Activated CD4-positive, alpha-beta T cell treated with anti-CD3 and anti-CD28 coated beads, Interleukin-2, amount 50 U/mL, for 48 hours (primary cell): Measurements from ENCODE around the gene ARHGAP29.

Source experiments
- DNase-seq, 2 experiments: peaks; one replicate each; pipeline ENCODE4 v3.0.0-alpha.2; 2020

The ARHGAP29 gene, protein sequence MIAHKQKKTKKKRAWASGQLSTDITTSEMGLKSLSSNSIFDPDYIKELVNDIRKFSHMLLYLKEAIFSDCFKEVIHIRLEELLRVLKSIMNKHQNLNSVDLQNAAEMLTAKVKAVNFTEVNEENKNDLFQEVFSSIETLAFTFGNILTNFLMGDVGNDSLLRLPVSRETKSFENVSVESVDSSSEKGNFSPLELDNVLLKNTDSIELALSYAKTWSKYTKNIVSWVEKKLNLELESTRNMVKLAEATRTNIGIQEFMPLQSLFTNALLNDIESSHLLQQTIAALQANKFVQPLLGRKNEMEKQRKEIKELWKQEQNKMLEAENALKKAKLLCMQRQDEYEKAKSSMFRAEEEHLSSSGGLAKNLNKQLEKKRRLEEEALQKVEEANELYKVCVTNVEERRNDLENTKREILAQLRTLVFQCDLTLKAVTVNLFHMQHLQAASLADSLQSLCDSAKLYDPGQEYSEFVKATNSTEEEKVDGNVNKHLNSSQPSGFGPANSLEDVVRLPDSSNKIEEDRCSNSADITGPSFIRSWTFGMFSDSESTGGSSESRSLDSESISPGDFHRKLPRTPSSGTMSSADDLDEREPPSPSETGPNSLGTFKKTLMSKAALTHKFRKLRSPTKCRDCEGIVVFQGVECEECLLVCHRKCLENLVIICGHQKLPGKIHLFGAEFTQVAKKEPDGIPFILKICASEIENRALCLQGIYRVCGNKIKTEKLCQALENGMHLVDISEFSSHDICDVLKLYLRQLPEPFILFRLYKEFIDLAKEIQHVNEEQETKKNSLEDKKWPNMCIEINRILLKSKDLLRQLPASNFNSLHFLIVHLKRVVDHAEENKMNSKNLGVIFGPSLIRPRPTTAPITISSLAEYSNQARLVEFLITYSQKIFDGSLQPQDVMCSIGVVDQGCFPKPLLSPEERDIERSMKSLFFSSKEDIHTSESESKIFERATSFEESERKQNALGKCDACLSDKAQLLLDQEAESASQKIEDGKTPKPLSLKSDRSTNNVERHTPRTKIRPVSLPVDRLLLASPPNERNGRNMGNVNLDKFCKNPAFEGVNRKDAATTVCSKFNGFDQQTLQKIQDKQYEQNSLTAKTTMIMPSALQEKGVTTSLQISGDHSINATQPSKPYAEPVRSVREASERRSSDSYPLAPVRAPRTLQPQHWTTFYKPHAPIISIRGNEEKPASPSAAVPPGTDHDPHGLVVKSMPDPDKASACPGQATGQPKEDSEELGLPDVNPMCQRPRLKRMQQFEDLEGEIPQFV

DNA sequence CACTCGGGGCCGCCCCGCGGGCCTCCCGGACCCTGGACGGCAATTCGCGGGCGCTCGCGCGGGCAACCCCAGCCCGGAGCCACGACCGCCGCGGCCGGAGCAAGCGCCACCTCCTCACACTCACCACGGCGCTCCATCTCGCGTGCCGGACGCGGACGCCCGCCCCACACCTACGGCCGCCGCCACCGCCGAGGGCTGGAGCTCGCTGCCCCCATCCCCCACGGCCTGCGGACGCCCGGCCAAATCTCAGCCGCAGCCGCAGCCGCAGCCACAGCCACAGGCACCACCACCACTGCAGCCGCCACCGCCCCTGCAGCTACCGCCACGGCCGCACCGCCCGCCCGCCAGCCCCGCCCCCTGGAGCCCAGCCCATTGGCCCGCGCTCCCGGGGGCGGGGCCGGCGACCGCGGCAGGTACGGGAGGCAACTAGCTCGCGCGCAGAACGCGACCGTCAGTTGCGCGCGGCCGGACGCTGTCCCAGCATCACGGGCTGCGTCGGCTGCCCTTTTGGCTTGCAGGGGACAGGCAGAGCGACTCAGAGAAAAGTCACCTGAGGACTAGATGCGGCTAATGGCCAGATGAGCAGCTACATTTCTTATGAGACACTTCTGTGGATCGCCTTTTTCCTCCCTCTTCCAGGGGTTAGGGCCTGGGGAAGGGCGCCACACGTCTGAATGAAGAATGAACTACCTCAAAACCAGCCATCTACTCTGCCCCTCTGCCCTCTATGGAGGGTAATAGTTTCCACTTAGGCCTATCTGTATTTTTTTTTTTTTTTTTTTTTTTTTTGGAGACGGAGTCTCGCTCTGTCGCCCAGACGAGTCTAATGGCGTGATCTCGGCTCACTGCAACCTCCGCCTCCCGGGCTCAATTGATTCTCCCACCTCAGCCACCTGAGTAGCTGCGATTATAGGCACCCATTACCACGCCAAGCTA is at the start of gene ARHGAP29:
TSS of gene ARHGAP29 (minus strand) at position 294 of the 936 bp plus-strand sequence. CDS start 5,973 bp downstream, outside the sequence.
- DNase-seq: peak; percentile 63 to 64

DNA sequence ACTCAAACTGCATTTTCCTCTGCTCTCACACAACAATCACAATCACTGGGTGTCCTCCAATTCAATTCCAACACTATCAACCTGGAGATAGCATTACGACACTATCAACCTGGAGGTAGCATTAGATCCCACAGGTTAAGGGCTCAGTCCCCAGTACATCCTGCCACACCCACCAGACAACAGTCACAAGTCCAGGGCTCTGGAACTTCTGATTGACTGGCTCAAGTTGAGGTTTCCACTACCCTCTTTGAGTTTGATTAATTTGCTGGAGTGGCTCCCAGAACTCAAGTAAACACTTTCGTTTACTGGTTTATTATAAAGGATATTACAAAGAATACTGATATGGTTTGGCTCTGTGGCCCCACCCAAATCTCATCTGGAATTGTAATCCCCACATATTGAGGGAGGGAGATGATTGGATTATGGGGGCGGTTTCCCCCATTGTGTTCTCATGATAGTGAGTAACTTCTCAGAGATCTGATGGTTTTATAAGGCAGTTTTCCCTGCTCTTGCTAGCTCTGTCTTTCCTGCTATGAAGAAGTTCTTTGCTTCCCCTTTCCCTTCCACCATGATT is 49.6 kb upstream of the ARHGAP29 start:
- no peak for DNase-seq

DNA sequence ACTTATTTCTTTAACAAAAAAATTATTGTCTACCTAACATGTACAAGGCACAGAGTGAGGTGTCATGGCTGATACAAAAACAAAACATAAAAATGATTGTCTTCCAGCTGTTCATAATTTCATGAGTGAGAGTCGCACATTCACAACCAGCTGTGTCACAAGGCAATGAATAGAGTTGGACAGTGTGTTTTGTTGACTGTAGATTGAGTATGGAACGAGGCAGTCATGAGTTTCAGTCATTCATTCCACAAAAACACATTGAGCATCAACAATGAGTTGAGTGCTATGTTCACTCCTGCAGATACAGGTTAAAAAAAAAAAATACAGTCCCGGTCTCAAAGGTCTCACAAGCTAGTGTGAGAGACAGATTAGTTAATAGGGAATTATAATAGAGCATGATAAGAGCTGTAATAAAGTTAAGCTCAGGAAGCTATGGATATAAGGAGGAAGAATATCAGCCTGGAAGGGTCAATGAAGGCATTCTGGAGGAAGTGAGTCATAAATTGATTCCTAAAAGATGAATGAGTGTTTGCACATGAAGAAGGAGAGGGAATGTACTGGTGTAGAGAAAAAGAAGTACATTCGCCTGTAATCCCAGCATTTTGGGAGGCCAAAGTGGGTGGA is 47.8 kb upstream of the ARHGAP29 start:
- no peak for DNase-seq

GRCh38 chr1:94284476-94284875 is 47.1 kb upstream of the ARHGAP29 start:
- DNase-seq: no peak

DNA sequence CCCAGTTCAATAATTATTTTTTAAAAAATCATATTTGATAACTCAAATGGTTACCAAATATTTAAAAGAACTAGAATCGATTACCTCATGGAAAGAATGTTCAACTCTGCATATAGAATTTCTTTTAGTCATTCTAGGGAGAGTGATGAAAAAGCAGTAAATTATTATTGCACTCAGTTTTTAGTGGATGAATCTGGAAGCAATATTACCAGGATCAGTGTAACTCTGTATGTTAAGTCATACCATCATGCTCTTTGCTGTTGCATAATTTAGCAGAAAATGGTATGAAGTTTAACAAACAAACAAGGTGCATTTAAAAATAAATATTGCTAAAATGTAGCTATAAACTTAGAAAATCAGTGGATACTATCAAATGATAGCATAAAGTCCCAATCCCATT is 46.1 kb upstream of the ARHGAP29 start:
- DNase-seq: no peak

GRCh38 chr1:94282143-94282711 is 44.8 kb upstream of the ARHGAP29 start:
- no peak for DNase-seq

DNA sequence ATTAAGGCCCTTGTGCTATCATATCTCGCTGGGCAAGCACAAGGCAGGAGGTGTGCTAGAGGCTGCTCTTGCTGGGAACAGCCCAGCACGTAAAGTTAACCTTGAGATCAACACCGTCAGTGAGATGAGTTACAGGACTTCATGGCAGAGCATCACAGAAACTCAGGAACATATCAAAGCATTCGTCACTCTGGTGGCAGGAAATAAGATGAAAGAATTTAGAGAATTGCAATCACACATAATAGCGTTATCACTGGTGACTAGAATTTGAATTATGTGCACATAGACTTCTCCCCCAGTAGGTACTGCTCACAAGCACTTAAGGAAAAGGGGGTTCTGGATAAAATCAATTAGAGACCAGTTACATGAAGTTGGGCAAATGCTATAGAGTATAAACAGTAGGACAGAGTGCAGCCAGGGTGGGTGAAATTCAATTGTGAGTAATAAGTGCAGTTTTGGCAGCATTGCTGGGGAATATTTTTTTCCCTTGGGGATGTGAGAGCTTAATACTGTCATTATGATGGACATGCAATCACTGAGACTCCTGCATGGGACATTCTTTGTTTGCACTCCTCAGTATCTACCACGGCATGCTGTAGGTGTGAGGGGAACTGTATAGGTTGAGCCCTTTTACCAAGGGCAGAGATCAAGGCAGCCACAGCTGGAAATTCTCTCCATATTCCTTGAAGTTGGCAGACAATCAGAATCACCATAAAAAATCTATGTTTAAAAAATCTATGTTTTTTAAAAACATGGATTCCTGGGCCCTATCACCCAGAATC is 44.2 kb upstream of the ARHGAP29 start:
- DNase-seq: no peak

- DNase-seq: no peak
These were observed 43.2 kb upstream of the ARHGAP29 start for GRCh38 chr1:94280541-94280940.

DNA sequence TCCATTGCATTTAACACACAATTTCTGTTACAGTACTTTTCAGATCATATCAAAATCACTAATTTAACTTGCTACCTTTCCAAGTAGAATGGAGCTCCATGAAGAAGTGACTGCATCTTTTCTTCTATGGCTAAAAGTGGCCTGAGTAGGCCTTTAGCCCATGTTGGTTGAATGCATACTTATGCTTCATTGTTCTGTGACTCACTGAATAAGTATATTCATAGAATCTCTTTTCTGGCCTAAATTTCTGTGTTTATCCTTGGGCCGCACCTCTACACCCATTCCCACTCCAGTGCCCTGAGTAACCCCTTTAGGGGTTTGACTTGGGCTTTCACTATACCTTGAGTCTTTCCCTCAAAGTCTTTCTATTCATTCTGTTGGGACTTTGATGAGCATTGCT is 42.1 kb upstream of the ARHGAP29 start:
- no peak for DNase-seq

DNA sequence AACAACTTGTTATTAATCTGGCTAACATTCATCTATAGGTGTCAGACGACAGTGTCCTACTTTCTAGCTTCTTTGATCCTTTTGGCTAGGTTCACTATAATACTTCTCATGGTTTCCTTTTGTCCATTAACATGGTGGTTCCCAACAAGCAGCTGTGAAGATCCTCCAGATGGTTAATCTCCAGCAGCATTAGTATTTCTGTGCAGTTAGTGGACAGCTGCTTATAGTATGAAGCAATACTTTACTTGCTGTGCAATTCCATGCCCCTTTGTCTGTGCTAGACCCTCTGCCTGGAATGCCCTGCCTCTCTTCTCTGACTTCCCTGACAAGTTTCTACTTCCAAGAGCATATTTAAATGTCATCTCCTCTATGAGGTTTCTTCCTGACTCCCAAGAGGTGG is 41.7 kb upstream of the ARHGAP29 start:
- DNase-seq: no peak

DNA sequence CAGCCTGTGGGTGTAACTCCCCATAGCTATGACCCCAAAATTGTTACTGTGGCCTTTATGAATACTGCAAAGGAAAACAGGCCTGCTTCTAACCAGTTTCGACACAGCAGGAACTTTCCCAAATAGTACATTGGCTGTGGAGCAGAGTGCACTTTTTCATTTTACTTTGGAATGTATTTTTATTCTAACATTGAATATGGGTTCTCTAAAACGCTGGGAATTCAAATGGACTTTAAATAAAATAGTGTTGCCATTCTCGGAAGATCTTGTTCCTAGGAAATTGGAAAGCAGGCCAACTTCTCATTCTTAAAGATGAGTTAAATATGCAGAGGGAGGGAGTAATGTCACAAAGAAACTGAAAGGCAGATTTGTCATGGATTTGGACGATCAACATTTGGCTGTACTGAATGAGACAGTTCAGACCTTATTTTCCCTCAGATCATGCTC is 39.6 kb upstream of the ARHGAP29 start:
- no peak for DNase-seq

- no peak for DNase-seq
These were observed 37.7 kb upstream of the ARHGAP29 start for GRCh38 chr1:94275083-94275482.

DNA sequence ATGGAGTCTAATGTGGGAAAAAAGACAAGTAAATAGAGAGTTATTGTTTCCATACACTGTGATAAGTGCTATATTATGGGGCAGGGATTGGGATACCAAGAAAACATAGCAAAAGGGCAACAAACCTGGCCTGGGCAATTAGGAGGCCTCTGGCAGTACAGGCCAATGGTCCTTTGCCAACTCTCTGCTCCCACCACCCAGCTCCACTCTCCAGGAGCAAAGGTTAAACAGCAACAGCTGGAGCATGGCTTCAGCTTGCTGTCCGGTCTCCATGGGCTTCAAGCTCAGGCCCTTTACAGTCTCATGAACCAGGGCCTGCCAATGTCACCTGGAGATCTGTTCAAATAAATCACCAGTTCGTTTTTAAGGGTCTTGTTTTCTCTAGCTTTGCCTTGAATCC is 37.2 kb upstream of the ARHGAP29 start:
- no peak for DNase-seq

GRCh38 chr1:94273111-94273510 is 35.7 kb upstream of the ARHGAP29 start:
- no peak for DNase-seq

GRCh38 chr1:94272388-94272787 is 35.0 kb upstream of the ARHGAP29 start:
- no peak for DNase-seq

DNA sequence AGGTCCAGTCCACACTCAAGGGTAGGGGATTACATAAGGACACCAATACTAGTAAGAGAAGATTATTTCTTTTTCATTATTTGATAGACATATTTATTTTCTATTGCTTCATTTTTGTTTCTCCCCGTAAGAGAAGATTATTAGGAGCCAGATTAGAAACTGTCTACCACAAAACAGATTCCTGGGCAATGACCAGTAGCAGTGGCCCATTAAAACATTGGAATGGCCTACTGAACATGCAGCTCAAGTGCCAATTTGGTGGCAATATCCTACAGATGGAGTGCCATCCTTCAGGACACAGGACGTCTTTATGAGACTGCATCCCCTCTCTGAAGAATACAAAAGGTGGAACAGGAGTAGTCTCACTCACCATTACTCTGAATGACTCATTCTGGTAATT is 34.0 kb upstream of the ARHGAP29 start:
- no peak for DNase-seq

- DNase-seq: no peak
These were observed 33.4 kb upstream of the ARHGAP29 start for GRCh38 chr1:94270801-94271203.

DNA sequence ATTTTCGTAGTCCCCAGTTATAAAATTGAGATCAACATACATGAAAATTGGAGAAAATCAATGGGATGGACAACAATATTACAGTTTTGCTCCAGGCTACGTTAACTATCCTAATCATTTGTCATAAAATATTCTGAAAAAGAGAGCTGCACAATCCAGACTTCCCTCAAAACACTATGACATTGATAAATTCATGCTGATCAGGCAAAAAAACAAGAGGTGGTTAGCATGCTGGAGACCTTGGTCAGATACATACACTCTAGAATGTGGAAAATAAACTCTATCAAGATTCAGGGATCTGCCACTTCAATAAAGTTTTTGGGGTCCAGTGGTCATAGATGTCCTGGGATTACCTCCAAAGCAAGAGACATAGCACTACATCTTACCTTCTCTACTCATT is 32.5 kb upstream of the ARHGAP29 start:
- DNase-seq: no peak

DNA sequence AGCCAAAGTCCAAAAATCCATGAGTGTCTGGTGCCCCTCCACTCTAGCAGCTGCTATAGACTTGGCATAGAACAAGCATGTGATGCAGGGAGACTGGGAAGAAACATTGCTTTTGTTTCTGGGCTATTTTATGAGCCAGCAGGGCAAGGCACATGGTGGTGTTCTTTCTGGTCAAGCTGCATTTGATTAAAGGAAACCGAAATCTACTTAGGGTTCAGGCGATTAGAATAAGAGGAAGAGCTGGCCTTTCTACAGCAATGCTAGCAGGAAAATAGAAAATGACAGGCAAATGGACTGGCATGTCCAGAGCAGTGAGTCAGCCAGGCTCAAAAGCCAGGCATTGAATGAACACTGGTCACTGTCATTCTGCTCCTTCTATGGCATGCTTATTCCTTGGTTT is 28.5 kb upstream of the ARHGAP29 start:
- DNase-seq: no peak

- DNase-seq: no peak
These were observed 27.6 kb upstream of the ARHGAP29 start for GRCh38 chr1:94265011-94265422.
